HepG2 (cell line): ENCODE data around the gene KRTAP12-4. TPM values are rescaled to one million over a fixed set of nuclear protein-coding genes. Genes with fewer than 3 reads are reported as not detected.

Experiments
- CC2D1A ChIP-seq: sonication (generic); formaldehyde crosslinking; IDR thresholded peaks from 2 replicates; pipeline ENCODE4 v1.8.1; 2023; ENCODE audit warnings: mild to moderate bottlenecking, missing genetic modification reagents
- CEBPZ ChIP-seq: IDR thresholded peaks from 2 replicates; pipeline ENCODE4 v1.6.1; 2012; ENCODE audit warnings: low read length, improper control_type of control experiment
- CTCF ChIP-seq: sonication (generic); formaldehyde crosslinking; IDR thresholded peaks from 2 replicates; pipeline ENCODE4 v1.5.0; 2020; ENCODE audit warnings: mild to moderate bottlenecking, missing genetic modification reagents, moderate library complexity
- IKZF4 ChIP-seq: sonication (generic); formaldehyde crosslinking; IDR thresholded peaks from 2 replicates; pipeline ENCODE4 v1.5.1; 2020; ENCODE audit warnings: borderline replicate concordance, mild to moderate bottlenecking, low read depth, missing genetic modification reagents; ENCODE audit errors: not compliant biosample characterization
- KDM2A ChIP-seq: sonication (generic); formaldehyde crosslinking; IDR thresholded peaks from 2 replicates; pipeline ENCODE4 v1.4.0; 2020; ENCODE audit warnings: low read depth, missing genetic modification reagents, borderline replicate concordance
- MED13 ChIP-seq: sonication (generic); formaldehyde crosslinking; IDR thresholded peaks from 2 replicates; pipeline ENCODE4 v1.5.0; 2020; ENCODE audit warnings: missing genetic modification reagents
- MLX ChIP-seq: IDR thresholded peaks from 2 replicates; pipeline ENCODE4 v1.6.1; 2016
- NONO ChIP-seq, 2 experiments: fragments of 450-650 bp in 1 of 2; sonication (generic) in 1 of 2; formaldehyde crosslinking in 1 of 2; IDR thresholded peaks in 1 of 2; conservative IDR thresholded peaks in 1 of 2; 2 replicates each; pipeline versions ENCODE4 v1.6.1 to v1.8.0; 2017 to 2022; ENCODE audit warnings: mild to moderate bottlenecking in 1 of 2, missing genetic modification reagents in 1 of 2, moderate library complexity in 1 of 2
- NRL ChIP-seq: sonication (generic); formaldehyde crosslinking; IDR thresholded peaks from 2 replicates; pipeline ENCODE4 v1.5.0; 2020; ENCODE audit warnings: missing genetic modification reagents, mild to moderate bottlenecking, moderate library complexity, borderline replicate concordance
- TFE3 ChIP-seq: IDR thresholded peaks from 2 replicates; pipeline ENCODE4 v1.6.1; 2016
- THAP11 ChIP-seq: IDR thresholded peaks from 2 replicates; pipeline ENCODE4 v1.6.1; 2016; ENCODE audit warnings: missing biosample characterization, missing genetic modification reagents
- YEATS2 ChIP-seq: sonication (generic); formaldehyde crosslinking; IDR thresholded peaks from 2 replicates; pipeline ENCODE4 v1.4.0; 2020; ENCODE audit warnings: missing genetic modification reagents, borderline replicate concordance
- ZNF12 ChIP-seq: sonication (generic); formaldehyde crosslinking; IDR thresholded peaks from 2 replicates; pipeline ENCODE4 v1.5.0; 2020; ENCODE audit warnings: missing genetic modification reagents
- ZNF18 ChIP-seq: sonication (generic); formaldehyde crosslinking; IDR thresholded peaks from 2 replicates; pipeline ENCODE4 v1.8.0; 2022; ENCODE audit warnings: mild to moderate bottlenecking, missing genetic modification reagents; ENCODE audit not compliant: insufficient replicate concordance
- ZNF224 ChIP-seq: sonication (generic); formaldehyde crosslinking; IDR thresholded peaks from 2 replicates; pipeline ENCODE4 v1.5.0; 2020; ENCODE audit warnings: mild to moderate bottlenecking, missing genetic modification reagents
- ZNF260 ChIP-seq: sonication (generic); formaldehyde crosslinking; IDR thresholded peaks from 2 replicates; pipeline ENCODE4 v1.4.0; 2020; ENCODE audit warnings: missing genetic modification reagents, low read depth, mild to moderate bottlenecking, borderline replicate concordance
- ZNF510 ChIP-seq: sonication (generic); formaldehyde crosslinking; IDR thresholded peaks from 2 replicates; pipeline ENCODE4 v1.4.0; 2020; ENCODE audit warnings: low read depth, mild to moderate bottlenecking, missing genetic modification reagents
- ZNF724P ChIP-seq: sonication (generic); formaldehyde crosslinking; IDR thresholded peaks from 2 replicates; pipeline ENCODE4 v1.8.0; 2022; ENCODE audit warnings: missing genetic modification reagents, borderline replicate concordance
- polyA plus RNA-seq, 8 experiments: library from polyadenylated mRNA; depleted of rRNA in 3 of 8; stranded (reverse) in 7 of 8; unstranded in 1 of 8; fragments of >200 nt; fragmentation: Illumina TruSeq in 4 of 8; extraction: Trizol in 4 of 8; gene quantifications; 2 replicates each; pipeline versions ENCODE4 v1.2.1 to v1.2.3, GENCODE V29; 2011 to 2016; ENCODE audit warnings: low read depth in 4 of 8, missing spikeins in 1 of 8, mixed read lengths in 1 of 8; ENCODE audit not compliant: insufficient read depth in 1 of 8
- total RNA-seq, 5 experiments: library from RNA; depleted of rRNA; stranded (reverse); fragments of >200 nt; fragmentation: Illumina TruSeq; extraction: Trizol; gene quantifications; 2 replicates each; pipeline ENCODE4 v1.2.3, GENCODE V29; 2016; ENCODE audit warnings: low read depth in 1 of 5

The KRTAP12-4 gene
- total and polyA plus RNA-seq, 2 of the 13 experiments (the other 11 are each of a cell fraction or from before 2014, with no cell fraction given), result not detected

- TF ChIP-seq TFE3 (CRISPR knock-in tag) (peak; percentile 91), ZNF224 (CRISPR knock-in tag) (no peak), ZNF12 (CRISPR knock-in tag) (no peak), MED13 (no peak), THAP11 (CRISPR knock-in tag) (no peak; the same call in 1 of the 2 replicates), ZNF724P (0 out of 2 replicates have a peak, but pooled peaks have one; percentile 40), NONO (IDR thresholded peaks at IDR 0.05) (no peak), NONO (CRISPR knock-in tag; conservative IDR thresholded peaks at IDR 0.05) (0 out of 2 replicates have a peak, but pooled peaks have one; percentile 24), CTCF (no peak), KDM2A (CRISPR knock-in tag) (0 out of 2 replicates have a peak, but pooled peaks have one; percentile 21), NRL (CRISPR knock-in tag) (no peak), ZNF260 (no peak), CC2D1A (CRISPR knock-in tag) (no peak), IKZF4 (CRISPR knock-in tag) (no peak), MLX (CRISPR knock-in tag) (peak; percentile 97), ZNF510 (CRISPR knock-in tag) (no peak; the same call in 1 of the 2 replicates), YEATS2 (no peak; the same call in 1 of the 2 replicates), CEBPZ (no peak), ZNF18 (CRISPR knock-in tag) (no peak)
Observed at GRCh38 chr21:44700101-44701022, 45.9 kb upstream of the KRTAP12-4 start (continued).
